ENCODE results near the gene SNTG2. TPM values are rescaled to one million over a fixed set of nuclear protein-coding genes. Genes with fewer than 3 reads are reported as not detected.

SNTG2 gene
- total and polyA plus RNA-seq, 2 donors (not counting 3 experiments of a cell fraction or from before 2014, with no cell fraction given), result not detected

- H3K79me2 ChIP-seq (ENCODE audit: control insufficient read depth, insufficient read depth, low read length), result no peaks in the 10 kb centered on the region
- TF ChIP-seq EZH2 (IDR thresholded peaks at IDR 0.05; ENCODE audit: borderline replicate concordance, low read depth, low read length, severe bottlenecking) (no peak), MYC (IDR thresholded peaks at IDR 0.05; ENCODE audit: low read depth, low read length) (no peak), GATA2 (IDR thresholded peaks at IDR 0.05; ENCODE audit: insufficient read depth, insufficient read length, low read depth, low read length) (no peak), POLR2AphosphoS5 (IDR thresholded peaks at IDR 0.05; ENCODE audit: insufficient read depth, low read depth, low read length) (no peak), JUN (IDR thresholded peaks at IDR 0.05; ENCODE audit: borderline replicate concordance, insufficient read depth, insufficient read length, low read depth) (no peak), POLR2A (IDR thresholded peaks at IDR 0.05; ENCODE audit: low read depth, low read length) (no peak), FOS (IDR thresholded peaks at IDR 0.05; ENCODE audit: borderline replicate concordance, insufficient read depth, low read length) (no peak)
- TF ChIP-seq, protein P1, sequence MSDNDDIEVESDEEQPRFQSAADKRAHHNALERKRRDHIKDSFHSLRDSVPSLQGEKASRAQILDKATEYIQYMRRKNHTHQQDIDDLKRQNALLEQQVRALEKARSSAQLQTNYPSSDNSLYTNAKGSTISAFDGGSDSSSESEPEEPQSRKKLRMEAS (IDR thresholded peaks at IDR 0.05; ENCODE audit: insufficient read depth, insufficient read length), result no peak
- TF ChIP-seq, protein P2, sequence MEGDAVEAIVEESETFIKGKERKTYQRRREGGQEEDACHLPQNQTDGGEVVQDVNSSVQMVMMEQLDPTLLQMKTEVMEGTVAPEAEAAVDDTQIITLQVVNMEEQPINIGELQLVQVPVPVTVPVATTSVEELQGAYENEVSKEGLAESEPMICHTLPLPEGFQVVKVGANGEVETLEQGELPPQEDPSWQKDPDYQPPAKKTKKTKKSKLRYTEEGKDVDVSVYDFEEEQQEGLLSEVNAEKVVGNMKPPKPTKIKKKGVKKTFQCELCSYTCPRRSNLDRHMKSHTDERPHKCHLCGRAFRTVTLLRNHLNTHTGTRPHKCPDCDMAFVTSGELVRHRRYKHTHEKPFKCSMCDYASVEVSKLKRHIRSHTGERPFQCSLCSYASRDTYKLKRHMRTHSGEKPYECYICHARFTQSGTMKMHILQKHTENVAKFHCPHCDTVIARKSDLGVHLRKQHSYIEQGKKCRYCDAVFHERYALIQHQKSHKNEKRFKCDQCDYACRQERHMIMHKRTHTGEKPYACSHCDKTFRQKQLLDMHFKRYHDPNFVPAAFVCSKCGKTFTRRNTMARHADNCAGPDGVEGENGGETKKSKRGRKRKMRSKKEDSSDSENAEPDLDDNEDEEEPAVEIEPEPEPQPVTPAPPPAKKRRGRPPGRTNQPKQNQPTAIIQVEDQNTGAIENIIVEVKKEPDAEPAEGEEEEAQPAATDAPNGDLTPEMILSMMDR (IDR thresholded peaks at IDR 0.05; ENCODE audit: extremely low read depth in 1 of 2, insufficient read depth in 1 of 2, low read depth in 1 of 2, low read length in 2 of 2), result no peak
- no peaks in the 10 kb centered on the region for H3K36me3 ChIP-seq (ENCODE audit: control insufficient read depth in 2 of 2, extremely low read depth in 1 of 2, insufficient read depth in 2 of 2, low read length in 2 of 2)
- ChIA-PET POLR2A (no interaction called here), CTCF (no interaction called here)
- no peak overlapping the region for H3K4me3 ChIP-seq (replicated peaks in 1 of 3; ENCODE audit: insufficient read depth in 1 of 3, low read depth in 1 of 3, low read length in 3 of 3)
- H3K9ac ChIP-seq (replicated peaks; ENCODE audit: extremely low read depth, insufficient read depth, low read length), result no peak overlapping the region
- no peaks in the 10 kb centered on the region for H4K20me1 ChIP-seq (replicated peaks; ENCODE audit: control insufficient read depth, extremely low read depth, insufficient read depth, low read length)
- peaks cover 13% of the 10 kb centered on the region for H3K9me3 ChIP-seq (replicated peaks; ENCODE audit: control insufficient read depth, insufficient read depth, low read length)
- no peak overlapping the region for H2AFZ ChIP-seq (ENCODE audit: low read depth, low read length)
- BruUV-seq (replicated peaks), result no TSS peak
- H3K4me2 ChIP-seq (ENCODE audit: insufficient read depth, low read length), result no peak overlapping the region
- H3K27ac ChIP-seq (ENCODE audit: insufficient read depth, low read depth, low read length), result no peak overlapping the region
- intact Hi-C loops (cut with micrococcal nuclease), result no loop called here
- no peaks in the 10 kb centered on the region for H3K9me1 ChIP-seq (replicated peaks; ENCODE audit: control insufficient read depth, extremely low read depth, insufficient read depth, low read length)
- no peaks in the 10 kb centered on the region for H3K4me1 ChIP-seq (ENCODE audit: control insufficient read depth, extremely low read depth, insufficient read depth, low read length)
- dilution Hi-C loops (cut with MboI; ENCODE audit: extremely low pct_ligation_motif_present, low sequenced_read_pairs), result no loop called here
- no peak for FAIRE-seq
- H3K27me3 ChIP-seq (ENCODE audit: control insufficient read depth in 2 of 2, insufficient read depth in 2 of 2, low read length in 2 of 2), result no peaks in the 10 kb centered on the region
- no peak for DNase-seq (ENCODE audit: low read depth, low spot score)
These were observed 42.9 kb upstream of the SNTG2 start for GRCh38 chr2:907706-908105.
